Measurements from ENCODE around the gene STARD5. TPM values are rescaled to one million over a fixed set of nuclear protein-coding genes. Genes with fewer than 3 reads are reported as not detected.

STARD5 gene
- total and polyA plus RNA-seq, 2 of the 4 experiments (the other 2 are of a cell fraction) = 5.0 to 22.8 TPM

- Histone ChIP-seq H2BK15ac (ENCODE audit: low read depth, low read length) (no peak overlapping the region), H2AK9ac (replicated peaks; ENCODE audit: low read depth, low read length, poor library complexity) (no peak overlapping the region), H2BK5ac (ENCODE audit: low read depth, low read length, poor library complexity, severe bottlenecking) (no peak overlapping the region), H3K4ac (ENCODE audit: low read depth, low read length) (no peak overlapping the region), H3K14ac (replicated peaks; ENCODE audit: low read depth, low read length) (no peak overlapping the region), H3K4me3 (ENCODE audit: insufficient read depth, low read depth, low read length) (no peak overlapping the region), H4K5ac (ENCODE audit: low read depth, low read length) (no peak overlapping the region), H4K20me1 (ENCODE audit: insufficient read depth, low read length) (no peaks in the 10 kb centered on the region), H2BK20ac (ENCODE audit: low read depth, low read length) (no peak overlapping the region), H3K4me1 (ENCODE audit: control insufficient read depth, insufficient read depth, low read length) (no peaks in the 10 kb centered on the region), H3K9me1 (ENCODE audit: insufficient read depth, low read length) (no peaks in the 10 kb centered on the region), H4K8ac (ENCODE audit: low read depth in 2 of 2, low read length in 2 of 2) (no peak overlapping the region), H3K36me3 (ENCODE audit: control insufficient read depth, insufficient read depth, low read length) (no peaks in the 10 kb centered on the region), H3K23ac (ENCODE audit: low read depth, low read length) (no peak overlapping the region), H3K18ac (ENCODE audit: low read depth, low read length) (no peak overlapping the region), H2BK120ac (ENCODE audit: low read depth, low read length) (no peak overlapping the region), H3K4me2 (ENCODE audit: low read depth, low read length) (no peak overlapping the region), H4K91ac (ENCODE audit: insufficient read depth, low read depth, low read length) (no peak overlapping the region), H3K79me1 (ENCODE audit: low read depth in 1 of 2, low read length in 2 of 2) (no peaks in the 10 kb centered on the region), H3K27ac (ENCODE audit: insufficient read depth, low read length) (no peak overlapping the region), H3K56ac (ENCODE audit: extremely low read depth, insufficient read depth, low read length) (no peak overlapping the region), H3K9me3 (ENCODE audit: control insufficient read depth, insufficient read depth, low read length) (no peaks in the 10 kb centered on the region; the same call in 1 of the 2 replicates), H3K9ac (ENCODE audit: low read depth, low read length) (no peak overlapping the region), H2AFZ (replicated peaks; ENCODE audit: low read length, poor library complexity) (no peak overlapping the region), H3K27me3 (ENCODE audit: control insufficient read depth, insufficient read depth, low read length) (no peaks in the 10 kb centered on the region; the same call in 1 of the 2 replicates), H2AK5ac (ENCODE audit: low read depth, low read length) (no peak overlapping the region)
- BruUV-seq (replicated peaks) = no TSS peak
- 74% methylated on average over 4 of the region's 5 CpGs; no CpG with 5 or more reads in 1 of the 2 experiments for WGBS, 2 experiments (ENCODE audit: extremely low coverage in 2 of 2, insufficient read length in 1 of 2)
- CTCF ChIA-PET = interaction anchor here (0.7 to 1.5 kb wide), 4 partner anchors 19 to 90 kb away, joined by 3 to 5 read pairs (median 3); no protein-coding TSS in a partner anchor
- intact Hi-C loops (cut with micrococcal nuclease) = no loop called here
- dilution Hi-C loops (cut with HindIII; ENCODE audit: low sequenced_read_pairs, unreplicated experiment) = no loop called here
- ATAC-seq (ENCODE audit: low read depth) (no peak), DNase-seq (no peak)
- in situ Hi-C loops (cut with MboI; ENCODE audit: low sequenced_read_pairs) = no loop called here
- TF ChIP-seq CTCF (conservative IDR thresholded peaks at IDR 0.05; ENCODE audit: low read depth, low read length) = no peak
- TF ChIP-seq USF2 (IDR thresholded peaks at IDR 0.05; ENCODE audit: low read depth, low read length) = no peak
- TF ChIP-seq ELK1 (IDR thresholded peaks at IDR 0.05; ENCODE audit: borderline replicate concordance, low read depth, low read length) = no peak
- TF ChIP-seq MAFK (IDR thresholded peaks at IDR 0.05; ENCODE audit: low read depth, low read length) = no peak
- no peak for TF ChIP-seq FOS (IDR thresholded peaks at IDR 0.05; ENCODE audit: low read depth, low read length)
- TF ChIP-seq RFX5 (IDR thresholded peaks at IDR 0.05; ENCODE audit: low read depth, low read length) = no peak
- no peak for TF ChIP-seq RAD21 (IDR thresholded peaks at IDR 0.05; ENCODE audit: low read length)
- no peak for TF ChIP-seq SMC3 (IDR thresholded peaks at IDR 0.05; ENCODE audit: low read depth, low read length)
- TF ChIP-seq NFE2L2 (IDR thresholded peaks at IDR 0.05; ENCODE audit: low read depth, low read length) = no peak
- TF ChIP-seq MAZ (IDR thresholded peaks at IDR 0.05; ENCODE audit: borderline replicate concordance, low read depth, low read length) = no peak
- TF ChIP-seq POLR2A (IDR thresholded peaks at IDR 0.05; ENCODE audit: low read depth, low read length) = no peak
- TF ChIP-seq RCOR1 (IDR thresholded peaks at IDR 0.05; ENCODE audit: insufficient replicate concordance, low read length) = no peak
- TF ChIP-seq CHD1 (IDR thresholded peaks at IDR 0.05; ENCODE audit: low read depth, low read length) = no peak
- POLR2A ChIA-PET (ENCODE audit: unreplicated experiment) = interaction anchor here (0.6 kb wide), 1 partner anchor 17 kb away, joined by 6 read pairs; no protein-coding TSS in a partner anchor
Measured at GRCh38 chr15:81356252-81356651, 32.3 kb upstream of the STARD5 start.

Measured in IMR-90 (cell line).